Activated CD8-positive, alpha-beta memory T cell treated with anti-CD3 and anti-CD28 coated beads, Interleukin-2, amount 50 U/mL, for 1 hour (primary cell): Measurements from ENCODE around the gene MDK.

Experiments
- DNase-seq: peaks from one replicate; pipeline ENCODE4 v3.0.0-alpha.2; 2020; ENCODE audit errors: extremely low read depth

Gene MDK

GRCh38 chr11:46347637-46348311, 33.7 kb upstream of the MDK start:
- no peak for DNase-seq

- no peak for DNase-seq
Observed at GRCh38 chr11:46348566-46349401, 32.7 kb upstream of the MDK start.

DNA sequence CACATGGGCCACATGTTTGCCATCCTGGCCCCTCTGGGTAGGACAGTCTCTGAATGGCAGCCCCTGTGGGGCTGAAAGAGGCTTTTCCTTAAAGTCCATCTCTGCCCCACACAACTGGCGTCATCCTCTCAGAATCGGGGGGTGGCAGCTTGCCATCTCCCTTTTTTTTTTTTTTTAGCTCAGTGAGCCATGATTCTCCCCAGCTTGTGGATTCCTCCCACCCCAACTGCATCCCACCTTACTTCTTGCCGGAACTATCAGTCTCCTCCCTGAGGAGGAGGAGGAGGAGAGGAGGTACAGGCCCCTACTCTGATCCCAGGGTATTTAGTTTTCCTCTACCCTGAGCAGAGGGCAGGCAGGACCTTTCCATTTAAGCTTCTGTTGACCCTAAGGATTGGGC, 30.8 kb upstream of the MDK start:
- no peak for DNase-seq

DNA sequence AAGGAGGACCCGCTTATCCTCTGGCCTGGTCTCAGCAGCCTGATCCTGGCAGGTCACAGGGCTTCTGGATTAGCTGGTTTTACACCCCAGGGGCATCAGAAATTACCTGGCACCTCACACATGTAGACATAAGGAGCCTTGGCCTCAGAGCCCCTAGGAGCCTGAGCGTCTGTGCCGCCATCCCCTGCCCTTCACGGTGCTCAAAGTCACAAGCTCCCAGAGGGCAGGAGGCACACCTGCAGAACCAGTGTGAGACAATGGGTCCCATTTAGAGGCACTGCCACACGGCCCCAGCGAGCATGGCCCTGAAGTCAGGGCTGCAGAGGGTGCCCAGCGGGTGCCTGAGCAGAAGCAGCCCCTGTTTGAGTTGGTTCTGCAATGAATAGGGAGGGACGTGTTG, 30.3 kb upstream of the MDK start:
- no peak for DNase-seq

- DNase-seq: no peak
Observed at GRCh38 chr11:46351606-46352005, 29.9 kb upstream of the MDK start.

GRCh38 chr11:46352063-46352841, 29.2 kb upstream of the MDK start:
- peak; percentile 69 for DNase-seq

GRCh38 chr11:46353698-46354097, 27.8 kb upstream of the MDK start:
- no peak for DNase-seq

GRCh38 chr11:46356924-46357482, 24.5 kb upstream of the MDK start:
- no peak for DNase-seq

- no peak for DNase-seq
Observed at GRCh38 chr11:46357483-46357936, 24.0 kb upstream of the MDK start.

GRCh38 chr11:46359953-46360352, 21.5 kb upstream of the MDK start:
- no peak for DNase-seq

GRCh38 chr11:46360878-46361277, 20.6 kb upstream of the MDK start:
- no peak for DNase-seq

- DNase-seq: no peak
Observed at GRCh38 chr11:46361283-46362155, 19.9 kb upstream of the MDK start.

GRCh38 chr11:46362156-46363030, 19.1 kb upstream of the MDK start:
- no peak for DNase-seq

GRCh38 chr11:46363031-46363407, 18.4 kb upstream of the MDK start:
- no peak for DNase-seq

DNA sequence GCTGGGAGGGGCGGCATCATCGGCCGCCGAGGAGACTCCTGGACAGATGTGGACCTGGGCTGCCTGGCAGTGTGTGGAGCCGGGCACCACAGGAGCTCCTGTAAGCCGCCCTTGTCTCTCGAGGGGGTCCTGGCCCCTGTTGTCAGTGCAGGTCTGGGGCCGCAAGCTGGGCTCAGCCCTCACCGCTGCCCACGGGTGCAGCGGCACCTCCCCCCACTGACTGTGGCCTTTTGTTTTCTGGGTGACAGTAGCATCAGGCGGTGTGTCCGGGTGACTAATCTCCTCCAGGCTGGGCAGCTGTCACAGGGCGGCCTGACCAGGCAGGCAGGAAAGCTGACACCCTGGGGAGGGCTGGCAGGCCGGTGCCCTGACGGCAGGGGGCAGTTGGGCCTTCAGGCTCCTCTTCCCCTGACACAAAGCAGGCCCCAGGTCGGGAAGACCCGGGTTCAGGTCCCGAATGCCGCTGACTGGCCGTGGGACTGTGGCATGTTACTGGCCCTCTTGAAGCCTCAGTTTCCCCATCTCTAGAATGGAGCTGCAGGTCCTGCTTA, 17.9 kb upstream of the MDK start:
- DNase-seq: no peak

DNA sequence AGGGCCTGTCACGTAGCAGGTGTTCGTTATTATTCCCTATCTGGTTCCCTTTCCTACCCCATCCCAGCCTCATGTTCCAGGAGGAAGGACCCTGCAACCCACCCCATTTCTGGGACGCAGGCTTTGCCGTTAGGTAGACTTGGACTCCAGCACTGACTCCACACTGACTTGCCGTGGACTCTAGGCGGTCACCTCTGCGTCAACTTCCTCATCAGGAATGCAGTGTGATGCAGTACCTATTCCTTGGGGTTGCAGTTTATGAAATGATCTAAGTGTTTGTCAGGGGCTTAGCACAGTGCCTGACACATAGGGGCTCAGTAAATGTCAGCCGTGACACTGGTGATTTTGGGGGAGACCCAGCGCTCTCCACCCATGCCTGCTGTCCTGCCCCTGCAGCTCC, 17.4 kb upstream of the MDK start:
- no peak for DNase-seq

- no peak for DNase-seq
Observed at GRCh38 chr11:46364791-46365190, 16.7 kb upstream of the MDK start.

- DNase-seq: no peak
Observed at GRCh38 chr11:46366260-46366659, 15.2 kb upstream of the MDK start.

DNA sequence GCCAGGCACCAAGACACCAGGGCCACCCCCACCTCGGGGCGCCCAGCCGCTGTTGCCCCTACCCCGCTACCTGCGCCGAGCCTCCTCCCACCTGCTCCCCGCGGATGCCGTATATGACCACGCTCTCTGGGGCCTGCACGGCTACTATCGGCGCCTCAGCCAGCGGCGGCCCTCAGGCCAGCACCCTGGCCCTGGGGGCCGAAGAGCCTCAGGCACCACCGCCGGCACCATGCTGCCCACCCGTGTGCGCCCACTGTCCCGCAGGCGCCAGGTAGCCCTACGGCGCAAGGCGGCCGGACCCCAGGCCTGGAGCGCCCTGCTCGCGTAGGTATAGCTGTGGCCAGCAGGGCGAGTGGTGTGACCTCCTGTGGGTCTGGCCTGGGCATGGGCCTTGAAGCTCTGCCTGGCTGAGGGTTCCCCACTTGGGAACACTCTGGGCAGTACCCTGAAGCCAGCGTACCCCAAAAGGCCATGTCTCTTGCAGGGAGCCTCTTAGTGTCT, 14.8 kb upstream of the MDK start:
- DNase-seq: no peak
